GM12873 (cell line): ENCODE measurements around the gene SLC22A1.

Source experiments
- CTCF ChIP-seq: IDR thresholded peaks from 2 replicates; pipeline ENCODE4 v1.5.1; 2012; ENCODE audit warnings: low read depth, mild to moderate bottlenecking, moderate library complexity, low read length, control low read depth; ENCODE audit not compliant: insufficient read depth; ENCODE audit errors: missing control alignments

SLC22A1 gene

GRCh38 chr6:160128879-160129516 lies 7.4 kb downstream of the SLC22A1 start:
- no peak for TF ChIP-seq CTCF

GRCh38 chr6:160129881-160130615 lies 8.4 kb downstream of the SLC22A1 start:
- no peak for TF ChIP-seq CTCF

GRCh38 chr6:160130729-160131484 lies 9.3 kb downstream of the SLC22A1 start:
- TF ChIP-seq CTCF = no peak

- no peak for TF ChIP-seq CTCF
Observed at GRCh38 chr6:160131636-160132296, 10.2 kb downstream of the SLC22A1 start.

GRCh38 chr6:160132297-160132637 lies 10.7 kb downstream of the SLC22A1 start:
- no peak for TF ChIP-seq CTCF

- TF ChIP-seq CTCF = no peak
Observed at GRCh38 chr6:160132776-160133338, 11.2 kb downstream of the SLC22A1 start.
